DMS153 treated with DMSO at 0.1 percent for 48 hours (cell line): ENCODE measurements around the gene BEND3.
"Not testable (repeated sequence)": the region's sequence is repeated elsewhere in the genome, so short reads cannot be mapped to it uniquely, and the experiment has no call there.

Experiments used
- DNase-seq: peaks from one replicate; lab custom pipeline; 2025; ENCODE audit not compliant: unreplicated experiment; lab: John Stamatoyannopoulos, UW

BEND3 gene

GRCh38 chr6:107114926-107115694, at the start of gene BEND3:
Gene BEND3 (minus strand): TSS chr6:107115515. CDS start chr6:107099285, 16,230 bp downstream.
- no peak for DNase-seq

- DNase-seq = not testable (repeated sequence)
Measured at GRCh38 chr6:107164299-107164698, 49.0 kb upstream of the BEND3 start.

GRCh38 chr6:107161521-107161920, 46.2 kb upstream of the BEND3 start:
- DNase-seq = no peak

- DNase-seq = no peak
Measured at GRCh38 chr6:107156617-107157016, 41.3 kb upstream of the BEND3 start.

GRCh38 chr6:107154801-107155160, 39.5 kb upstream of the BEND3 start:
- DNase-seq = no peak

- DNase-seq = peak; percentile 93
Measured at GRCh38 chr6:107154131-107154800, 39.0 kb upstream of the BEND3 start.

- DNase-seq = peak; percentile 74
Measured at GRCh38 chr6:107152638-107153430, 37.5 kb upstream of the BEND3 start.

GRCh38 chr6:107144666-107145065, 29.4 kb upstream of the BEND3 start:
- no peak for DNase-seq

- no peak for DNase-seq
Measured at GRCh38 chr6:107144014-107144413, 28.7 kb upstream of the BEND3 start.

GRCh38 chr6:107140581-107140980, 25.3 kb upstream of the BEND3 start:
- DNase-seq = no peak

- not testable (repeated sequence) for DNase-seq
Measured at GRCh38 chr6:107136324-107136723, 21.0 kb upstream of the BEND3 start.

GRCh38 chr6:107135048-107135680, 19.8 kb upstream of the BEND3 start:
- DNase-seq = not testable (repeated sequence)

- DNase-seq = no peak
Measured at GRCh38 chr6:107132330-107132954, 17.1 kb upstream of the BEND3 start.

GRCh38 chr6:107129370-107129925, 14.1 kb upstream of the BEND3 start:
- no peak for DNase-seq

- DNase-seq = no peak
Measured at GRCh38 chr6:107128577-107128976, 13.3 kb upstream of the BEND3 start.

- no peak for DNase-seq
Measured at GRCh38 chr6:107128175-107128574, 12.9 kb upstream of the BEND3 start.

- DNase-seq = no peak
Measured at GRCh38 chr6:107125771-107126170, 10.5 kb upstream of the BEND3 start.

GRCh38 chr6:107124934-107125348, 9.6 kb upstream of the BEND3 start:
- no peak for DNase-seq

GRCh38 chr6:107123501-107123900, 8.2 kb upstream of the BEND3 start:
- no peak for DNase-seq

GRCh38 chr6:107122748-107123147, 7.4 kb upstream of the BEND3 start:
- no peak for DNase-seq
